Activated CD8-positive, alpha-beta T cell treated with anti-CD3 and anti-CD28 coated beads for 36 hours (primary cell): ENCODE measurements around the gene CCDC92B. TPM values are rescaled to one million over a fixed set of nuclear protein-coding genes. Genes with fewer than 3 reads are reported as not detected.
A peak's percentile ranks its signal among the peaks of the same experiment; 100 is the strongest.

ENCODE experiments used
- ATAC-seq: fragments of 200-7000 bp; cut with Tn5 transposase; one replicate; pipeline ENCODE4 v1.10.0; 2021; ENCODE audit warnings: mild to moderate bottlenecking, moderate library complexity
- CTCF ChIA-PET: fragments of 350-600 bp; sonication (Branson Sonifier 250); formaldehyde crosslinking; loops from one replicate; lab custom pipeline; 2021; ENCODE audit warnings: antibody characterized with exemption; lab: Charles Lee
- POLR2A ChIA-PET: fragments of 350-600 bp; sonication (Branson Sonifier 250); formaldehyde crosslinking; loops from one replicate; lab custom pipeline; 2021; ENCODE audit warnings: antibody characterized with exemption; lab: Charles Lee
- DNase-seq: peaks from one replicate; pipeline ENCODE4 v3.0.0-alpha.2; 2020
- H3K27ac Mint-ChIP-seq: one replicate; pipeline ENCODE4 v1.8.0; 2021; ENCODE audit warnings: mild to moderate bottlenecking, mixed read lengths
- H3K27me3 Mint-ChIP-seq: one replicate; pipeline ENCODE4 v1.8.0; 2021; ENCODE audit warnings: mixed read lengths
- H3K36me3 Mint-ChIP-seq: one replicate; pipeline ENCODE4 v1.8.0; 2021; ENCODE audit warnings: low read depth, mixed read lengths
- H3K4me1 Mint-ChIP-seq: one replicate; pipeline ENCODE4 v1.8.0; 2021; ENCODE audit warnings: low read depth, mixed read lengths
- H3K4me3 Mint-ChIP-seq: one replicate; pipeline ENCODE4 v1.8.0; 2021; ENCODE audit warnings: mild to moderate bottlenecking, moderate library complexity, mixed read lengths
- H3K9me3 Mint-ChIP-seq: one replicate; pipeline ENCODE4 v1.8.0; 2021; ENCODE audit warnings: mixed read lengths
- CTCF ChIP-seq: fragments of 200-600 bp; IDR thresholded peaks from one replicate; pipeline ENCODE4 v1.8.0; 2022; ENCODE audit warnings: antibody characterized with exemption, mild to moderate bottlenecking
- intact Hi-C: fragments of 100-400 bp; cut with micrococcal nuclease; formaldehyde crosslinking; loops from one replicate; pipeline ENCODE4 v1.10.0; 2022
- total RNA-seq, 2 experiments: library from RNA; stranded (reverse); gene quantifications; one replicate each; pipeline ENCODE4 v1.2.3, GENCODE V29; 2021

The CCDC92B gene
- total RNA-seq, 2 experiments from 2014 or later, result 0.09 TPM; not detected in 1

- no peak for DNase-seq
- H3K4me1 Mint-ChIP-seq, result no peaks in the 10 kb centered on the region
- TF ChIP-seq CTCF, result no peak
- CTCF ChIA-PET, result interaction anchor here (0.8 to 2.4 kb wide), 2 partner anchors 27 to 89 kb away, joined by 3 to 10 read pairs; no protein-coding TSS in a partner anchor
- H3K36me3 Mint-ChIP-seq, result no peaks in the 10 kb centered on the region
- no peak overlapping the region for H3K4me3 Mint-ChIP-seq
- H3K27me3 Mint-ChIP-seq, result peaks cover 46% of the 10 kb centered on the region
- intact Hi-C loops, result no loop called here
- H3K27ac Mint-ChIP-seq, result no peak overlapping the region
- no peaks in the 10 kb centered on the region for H3K9me3 Mint-ChIP-seq
- ATAC-seq, result no peak
- POLR2A ChIA-PET, result interaction anchor here (0.8 kb wide), 1 partner anchor 423 kb away, joined by 3 read pairs; the partner anchor contains the start of gene TSR1
Observed at GRCh38 chr17:2758870-2759269, 9.4 kb upstream of the CCDC92B start.

GRCh38 chr17:2755891-2756724, 6.7 kb upstream of the CCDC92B start:
- POLR2A ChIA-PET, result interaction anchor here (0.9 to 1.2 kb wide), 2 partner anchors 17 to 26 kb away, joined by 3 read pairs; no protein-coding TSS in a partner anchor
- Mint-ChIP-seq H3K27ac (no peak overlapping the region), H3K36me3 (no peaks in the 10 kb centered on the region), H3K9me3 (no peaks in the 10 kb centered on the region), H3K4me3 (no peak overlapping the region), H3K27me3 (peaks cover 53% of the 10 kb centered on the region), H3K4me1 (no peaks in the 10 kb centered on the region)
- CTCF ChIA-PET, result interaction anchor here (2.4 kb wide), 1 partner anchor 30 kb away, joined by 10 read pairs; no protein-coding TSS in a partner anchor
- intact Hi-C loops, result no loop called here
- DNase-seq, result no peak
- no peak for TF ChIP-seq CTCF
- no peak for ATAC-seq

- no peak overlapping the region for H3K27ac Mint-ChIP-seq
- ChIA-PET POLR2A (interaction anchor here (0.9 kb wide), 1 partner anchor 784 kb away, joined by 3 read pairs; no protein-coding TSS in a partner anchor), CTCF (interaction anchor here (0.8 to 1.5 kb wide), 2 partner anchors 35 to 179 kb away, joined by 3 read pairs; no protein-coding TSS in a partner anchor)
- H3K27me3 Mint-ChIP-seq, result peaks cover 48% of the 10 kb centered on the region
- TF ChIP-seq CTCF, result no peak
- ATAC-seq (no peak), DNase-seq (no peak)
- intact Hi-C loops, result no loop called here
- no peaks in the 10 kb centered on the region for H3K36me3 Mint-ChIP-seq
- H3K4me1 Mint-ChIP-seq, result no peaks in the 10 kb centered on the region
- H3K9me3 Mint-ChIP-seq, result no peaks in the 10 kb centered on the region
- no peak overlapping the region for H3K4me3 Mint-ChIP-seq
Observed at GRCh38 chr17:2751491-2751890, 2.0 kb upstream of the CCDC92B start.

GRCh38 chr17:2750721-2751120, 1.3 kb upstream of the CCDC92B start:
- no peaks in the 10 kb centered on the region for H3K4me1 Mint-ChIP-seq
- peaks cover 44% of the 10 kb centered on the region for H3K27me3 Mint-ChIP-seq
- ATAC-seq (no peak), DNase-seq (no peak)
- H3K4me3 Mint-ChIP-seq, result no peak overlapping the region
- no peak overlapping the region for H3K27ac Mint-ChIP-seq
- ChIA-PET CTCF (interaction anchor here (0.8 kb wide), 1 partner anchor 180 kb away, joined by 3 read pairs; no protein-coding TSS in a partner anchor), POLR2A (interaction anchor here (0.9 kb wide), 1 partner anchor 784 kb away, joined by 3 read pairs; no protein-coding TSS in a partner anchor)
- TF ChIP-seq CTCF, result no peak
- no peaks in the 10 kb centered on the region for H3K36me3 Mint-ChIP-seq
- intact Hi-C loops, result no loop called here
- H3K9me3 Mint-ChIP-seq, result no peaks in the 10 kb centered on the region

GRCh38 chr17:2749784-2750181, 331 bp upstream of the CCDC92B start:
- no peaks in the 10 kb centered on the region for H3K4me1 Mint-ChIP-seq
- no peak overlapping the region for H3K4me3 Mint-ChIP-seq
- ChIA-PET POLR2A (interaction anchor here (1.5 kb wide), 1 partner anchor 39 kb away, joined by 4 read pairs; no protein-coding TSS in a partner anchor), CTCF (no interaction called here)
- intact Hi-C loops, result no loop called here
- no peak for TF ChIP-seq CTCF
- ATAC-seq (peak; percentile 99), DNase-seq (peak; percentile 74)
- H3K9me3 Mint-ChIP-seq, result no peaks in the 10 kb centered on the region
- no peaks in the 10 kb centered on the region for H3K36me3 Mint-ChIP-seq
- H3K27me3 Mint-ChIP-seq, result peaks cover 45% of the 10 kb centered on the region
- no peak overlapping the region for H3K27ac Mint-ChIP-seq
